GM23248 (cell line): ENCODE data around the gene FGF4. TPM values are rescaled to one million over a fixed set of nuclear protein-coding genes. Genes with fewer than 3 reads are reported as not detected.

Source experiments
- DNase-seq: peaks from one replicate; pipeline ENCODE4 v3.0.0-alpha.2; 2015
- H2AFZ ChIP-seq: fragments of 200-600 bp; sonication (generic); 2 replicates; pipeline ENCODE4 v1.6.1; 2016; ENCODE audit warnings: antibody characterized with exemption
- H3F3A ChIP-seq: fragments of 200-600 bp; sonication (generic); 2 replicates; pipeline ENCODE4 v1.6.1; 2016; ENCODE audit warnings: mild to moderate bottlenecking, antibody characterized with exemption, mixed run types; ENCODE audit not compliant: insufficient read depth
- H3K27ac ChIP-seq: fragments of 200-600 bp; sonication (generic); 2 replicates; pipeline ENCODE4 v1.5.1; 2016; ENCODE audit warnings: mild to moderate bottlenecking
- H3K27me3 ChIP-seq: fragments of 200-600 bp; sonication (generic); replicated peaks from 2 replicates; pipeline ENCODE4 v1.6.1; 2016; ENCODE audit warnings: mild to moderate bottlenecking; ENCODE audit not compliant: insufficient read depth
- H3K36me3 ChIP-seq: fragments of 200-600 bp; sonication (generic); 2 replicates; pipeline ENCODE4 v1.6.1; 2016; ENCODE audit warnings: low read depth, mild to moderate bottlenecking
- H3K4me1 ChIP-seq: fragments of 200-600 bp; sonication (generic); 2 replicates; pipeline ENCODE4 v1.6.1; 2016; ENCODE audit warnings: mild to moderate bottlenecking; ENCODE audit not compliant: insufficient read depth
- H3K4me2 ChIP-seq: fragments of 200-600 bp; sonication (generic); one replicate; pipeline ENCODE4 v1.6.1; 2016; ENCODE audit warnings: mild to moderate bottlenecking; ENCODE audit not compliant: unreplicated experiment
- H3K4me3 ChIP-seq: fragments of 200-600 bp; sonication (generic); 2 replicates; pipeline ENCODE4 v1.5.1; 2016; ENCODE audit warnings: mild to moderate bottlenecking
- H3K79me2 ChIP-seq: fragments of 200-600 bp; sonication (generic); 2 replicates; pipeline ENCODE4 v1.6.1; 2016; ENCODE audit warnings: mild to moderate bottlenecking; ENCODE audit not compliant: insufficient read depth
- H3K9ac ChIP-seq: fragments of 200-600 bp; sonication (generic); 2 replicates; pipeline ENCODE4 v1.6.1; 2016; ENCODE audit warnings: mild to moderate bottlenecking
- H3K9me2 ChIP-seq: fragments of 200-600 bp; sonication (generic); 2 replicates; pipeline ENCODE4 v1.6.1; 2016; ENCODE audit warnings: mixed run types, mild to moderate bottlenecking, moderate library complexity; ENCODE audit not compliant: insufficient read depth
- H3K9me3 ChIP-seq: fragments of 200-600 bp; sonication (generic); one replicate; pipeline ENCODE4 v1.6.1; 2017; ENCODE audit warnings: low read depth
- H4K20me1 ChIP-seq: fragments of 200-600 bp; sonication (generic); 2 replicates; pipeline ENCODE4 v1.6.0; 2016; ENCODE audit not compliant: insufficient read depth
- EZH2 ChIP-seq: fragments of 200-600 bp; sonication (generic); IDR thresholded peaks from 2 replicates; pipeline ENCODE4 v1.6.1; 2018; ENCODE audit warnings: antibody characterized with exemption, mild to moderate bottlenecking; ENCODE audit not compliant: insufficient read depth, poor library complexity, severe bottlenecking
- EZH2phosphoT487 ChIP-seq: fragments of 200-600 bp; sonication (generic); IDR thresholded peaks from 2 replicates; pipeline ENCODE4 v1.6.1; 2018; ENCODE audit warnings: antibody characterized with exemption, moderate library complexity, mild to moderate bottlenecking, low read depth; ENCODE audit not compliant: insufficient read depth
- WGBS, 2 experiments: methylation state at CpG; one replicate each; pipeline ENCODE4 v1.1.6; 2015 to 2017; ENCODE audit warnings: low lambda C conversion rate in 2 of 2, low coverage in 1 of 2; ENCODE audit errors: missing lambda C conversion rate in 2 of 2; 5-methylcytosine and 5-hydroxymethylcytosine counted together
- in situ Hi-C: fragments of 300-500 bp; cut with MboI; formaldehyde crosslinking; loops from 2 replicates; pipeline ENCODE4 v1.15.0; 2020
- polyA plus RNA-seq: library from polyadenylated mRNA; unstranded; fragments of >200 nt; fragmentation: Nextera tagmentation; extraction: Ambion mirVana; gene quantifications from 2 replicates; pipeline ENCODE4 v1.2.1, GENCODE V29; 2016
- total RNA-seq: library from RNA; depleted of rRNA; stranded (reverse); fragments of >200 nt; shearing (Covaris generic); gene quantifications from 2 replicates; pipeline ENCODE4 v1.2.3, GENCODE V29; 2014

The FGF4 gene
- total and polyA plus RNA-seq, 2 experiments from 2014 or later: not detected

GRCh38 chr11:69817265-69818230, 42.4 kb upstream of the FGF4 start:
- Histone ChIP-seq H2AFZ (no peak overlapping the region), H3F3A (no peaks in the 10 kb centered on the region), H3K4me3 (no peak overlapping the region), H3K36me3 (no peaks in the 10 kb centered on the region), H3K9ac (no peak overlapping the region), H3K4me1 (no peaks in the 10 kb centered on the region), H3K27me3 (peaks cover 52% of the 10 kb centered on the region), H3K27ac (no peak overlapping the region), H3K9me3 (no peaks in the 10 kb centered on the region), H3K79me2 (no peaks in the 10 kb centered on the region), H3K4me2 (no peak overlapping the region), H4K20me1 (no peaks in the 10 kb centered on the region), H3K9me2 (no peaks in the 10 kb centered on the region)
- 2% methylated on average over 76 to 78 of the region's 107 CpGs for WGBS, 2 experiments
- peak; percentile 19 for DNase-seq
- in situ Hi-C loops: no loop called here
- TF ChIP-seq EZH2phosphoT487 (no peak), EZH2 (no peak)

GRCh38 chr11:69816671-69817070, 41.5 kb upstream of the FGF4 start:
- Histone ChIP-seq H3K9me3 (no peaks in the 10 kb centered on the region), H4K20me1 (no peaks in the 10 kb centered on the region), H3K36me3 (no peaks in the 10 kb centered on the region), H2AFZ (no peak overlapping the region), H3F3A (no peaks in the 10 kb centered on the region), H3K4me3 (no peak overlapping the region), H3K4me2 (no peak overlapping the region), H3K9ac (no peak overlapping the region), H3K27me3 (peaks cover 50% of the 10 kb centered on the region), H3K9me2 (no peaks in the 10 kb centered on the region), H3K4me1 (no peaks in the 10 kb centered on the region), H3K27ac (no peak overlapping the region), H3K79me2 (no peaks in the 10 kb centered on the region)
- in situ Hi-C loops: no loop called here
- 26 to 36% methylated on average over 12 of the region's 12 CpGs for WGBS, 2 experiments
- TF ChIP-seq EZH2phosphoT487: no peak
- TF ChIP-seq EZH2: no peak
- DNase-seq: no peak

GRCh38 chr11:69815973-69816372, 40.8 kb upstream of the FGF4 start:
- H4K20me1 ChIP-seq: no peaks in the 10 kb centered on the region
- no peak overlapping the region for H2AFZ ChIP-seq
- no peak overlapping the region for H3K4me3 ChIP-seq
- TF ChIP-seq EZH2: no peak
- TF ChIP-seq EZH2phosphoT487: no peak
- no peaks in the 10 kb centered on the region for H3K9me2 ChIP-seq
- H3K27ac ChIP-seq: no peak overlapping the region
- no peaks in the 10 kb centered on the region for H3F3A ChIP-seq
- no peak for DNase-seq
- no peaks in the 10 kb centered on the region for H3K4me1 ChIP-seq
- no peaks in the 10 kb centered on the region for H3K36me3 ChIP-seq
- H3K9me3 ChIP-seq: no peaks in the 10 kb centered on the region
- 53 to 63% methylated on average over 12 to 13 of the region's 13 CpGs for WGBS, 2 experiments
- no peaks in the 10 kb centered on the region for H3K79me2 ChIP-seq
- H3K4me2 ChIP-seq: no peak overlapping the region
- H3K27me3 ChIP-seq: peaks cover 43% of the 10 kb centered on the region
- in situ Hi-C loops: no loop called here
- H3K9ac ChIP-seq: no peak overlapping the region

- no peaks in the 10 kb centered on the region for H3K4me1 ChIP-seq
- no peak overlapping the region for H3K9ac ChIP-seq
- H3K27ac ChIP-seq: no peak overlapping the region
- H3K9me2 ChIP-seq: no peaks in the 10 kb centered on the region
- in situ Hi-C loops: no loop called here
- H4K20me1 ChIP-seq: no peaks in the 10 kb centered on the region
- no peaks in the 10 kb centered on the region for H3K79me2 ChIP-seq
- no peaks in the 10 kb centered on the region for H3K36me3 ChIP-seq
- DNase-seq: no peak
- TF ChIP-seq EZH2phosphoT487 (no peak), EZH2 (no peak)
- no peak overlapping the region for H2AFZ ChIP-seq
- H3K27me3 ChIP-seq: peaks cover 35% of the 10 kb centered on the region
- H3F3A ChIP-seq: no peaks in the 10 kb centered on the region
- no peak overlapping the region for H3K4me2 ChIP-seq
- H3K9me3 ChIP-seq: no peaks in the 10 kb centered on the region
- H3K4me3 ChIP-seq: no peak overlapping the region
Measured at GRCh38 chr11:69814902-69815301, 39.8 kb upstream of the FGF4 start.
